GM10248 (cell line): Measurements from ENCODE around the gene ADAMTSL2.

Experiments
- CTCF ChIA-PET: fragments of 300-600 bp; sonication (Branson Sonifier 250); formaldehyde crosslinking; extraction: SDS; loops from one replicate; lab custom pipeline; 2021; ENCODE audit warnings: antibody characterized with exemption; lab: Yijun Ruan, JAX
- POLR2A ChIA-PET: fragments of 350-650 bp; sonication (Branson Sonifier 250); formaldehyde crosslinking; extraction: SDS; loops from one replicate; lab custom pipeline; 2020; ENCODE audit warnings: antibody characterized with exemption; lab: Yijun Ruan, JAX
- DNase-seq: peaks from one replicate; pipeline ENCODE4 v3.0.0; 2012; ENCODE audit errors: extremely low spot score
- CTCF ChIP-seq: IDR thresholded peaks from 2 replicates; pipeline ENCODE4 v1.5.1; 2012; ENCODE audit warnings: mild to moderate bottlenecking, low read depth; ENCODE audit errors: extremely low read depth, missing control alignments, control extremely low read depth

The ADAMTSL2 gene

GRCh38 chr9:133490201-133490681 lies 44.3 kb upstream of the ADAMTSL2 start:
- no peak for DNase-seq
- no peak for TF ChIP-seq CTCF
- ChIA-PET CTCF (interaction anchor here (0.7 to 1.4 kb wide), 4 partner anchors 11 to 304 kb away, joined by 3 to 5 read pairs (median 4); partner anchors contain the start of gene SLC2A6), POLR2A (interaction anchor here (0.6 kb wide), 1 partner anchor 267 kb away, joined by 3 read pairs; no protein-coding TSS in a partner anchor)

- CTCF ChIA-PET: interaction anchor here (0.7 to 1.4 kb wide), 3 partner anchors 95 to 305 kb away, joined by 3 to 5 read pairs (median 3); no protein-coding TSS in a partner anchor
- no peak for TF ChIP-seq CTCF
- no peak for DNase-seq
- POLR2A ChIA-PET: no interaction called here
These were observed 43.4 kb upstream of the ADAMTSL2 start for GRCh38 chr9:133490865-133491655.

GRCh38 chr9:133491656-133491925 lies 42.9 kb upstream of the ADAMTSL2 start:
- ChIA-PET POLR2A (no interaction called here), CTCF (interaction anchor here (1.1 kb wide), 1 partner anchor 120 kb away, joined by 3 read pairs; no protein-coding TSS in a partner anchor)
- no peak for DNase-seq
- TF ChIP-seq CTCF: no peak

- ChIA-PET CTCF (no interaction called here), POLR2A (no interaction called here)
- DNase-seq: no peak
- no peak for TF ChIP-seq CTCF
These were observed 42.2 kb upstream of the ADAMTSL2 start for GRCh38 chr9:133492061-133493021.

GRCh38 chr9:133493428-133493827 lies 41.1 kb upstream of the ADAMTSL2 start:
- TF ChIP-seq CTCF: no peak
- DNase-seq: no peak
- ChIA-PET POLR2A (no interaction called here), CTCF (no interaction called here)

GRCh38 chr9:133493845-133494540 lies 40.5 kb upstream of the ADAMTSL2 start:
- ChIA-PET POLR2A (no interaction called here), CTCF (no interaction called here)
- no peak for TF ChIP-seq CTCF
- no peak for DNase-seq
